Mononuclear cell (primary cell): ENCODE data around the gene CRAT. TPM values are rescaled to one million over a fixed set of nuclear protein-coding genes. Genes with fewer than 3 reads are reported as not detected.

Experiments
- H3K27me3 ChIP-seq: 2 replicates; pipeline ENCODE4 v1.6.0; 2011; ENCODE audit warnings: low read length, control low read depth; ENCODE audit not compliant: insufficient read depth
- H3K4me1 ChIP-seq: 2 replicates; pipeline ENCODE4 v1.5.1; 2011; ENCODE audit warnings: mild to moderate bottlenecking, low read length, control low read depth; ENCODE audit not compliant: insufficient read depth
- H3K4me3 ChIP-seq: 2 replicates; pipeline ENCODE4 v1.5.1; 2011; ENCODE audit warnings: mild to moderate bottlenecking, low read length, moderate library complexity
- H3K9me3 ChIP-seq: 2 replicates; pipeline ENCODE4 v1.5.1; 2011; ENCODE audit warnings: low read depth, mild to moderate bottlenecking, control low read depth, low read length
- total RNA-seq: library from RNA; depleted of rRNA; stranded (reverse); fragments of >200 nt; gene quantifications from one replicate; pipeline ENCODE4 v1.2.3, GENCODE V29; 2012

CRAT gene
- total RNA-seq, 1 donor = 11.6 TPM

GRCh38 chr9:129094387-129095169, 16.0 kb downstream of the CRAT start:
- Histone ChIP-seq H3K4me3 (no peak overlapping the region), H3K27me3 (no peaks in the 10 kb centered on the region), H3K9me3 (no peaks in the 10 kb centered on the region), H3K4me1 (no peaks in the 10 kb centered on the region)

- Histone ChIP-seq H3K4me1 (no peaks in the 10 kb centered on the region), H3K9me3 (no peaks in the 10 kb centered on the region), H3K27me3 (no peaks in the 10 kb centered on the region)
These were observed 16.8 kb downstream of the CRAT start for GRCh38 chr9:129093602-129094386.

DNA sequence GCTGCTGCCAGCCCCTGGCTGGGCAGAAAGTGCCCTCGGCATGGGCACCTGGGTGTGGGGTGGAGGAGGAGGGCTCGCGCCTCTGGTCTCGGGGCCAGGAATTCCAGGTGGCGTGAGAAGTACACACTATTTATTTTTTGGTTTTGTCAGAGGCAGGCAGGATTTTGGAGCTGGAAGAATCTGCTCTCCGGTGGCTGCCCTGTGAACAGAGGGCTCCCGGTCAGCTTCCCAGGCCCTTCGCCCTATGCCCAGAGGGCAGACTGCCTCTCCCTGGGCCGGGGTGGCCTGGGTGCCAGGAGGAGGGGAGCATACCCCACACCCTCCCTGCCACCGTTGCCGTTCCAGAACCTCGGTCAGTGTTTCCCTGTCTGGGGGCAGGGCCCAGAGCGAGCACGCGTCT, 21.3 kb downstream of the CRAT start:
- H3K27me3 ChIP-seq = no peaks in the 10 kb centered on the region
- H3K4me3 ChIP-seq = no peak overlapping the region
- H3K4me1 ChIP-seq = no peaks in the 10 kb centered on the region
- H3K9me3 ChIP-seq = no peaks in the 10 kb centered on the region

More at GRCh38 chr9:129093602-129094386, 16.8 kb downstream of the CRAT start:
- no peak overlapping the region for H3K4me3 ChIP-seq

DNA sequence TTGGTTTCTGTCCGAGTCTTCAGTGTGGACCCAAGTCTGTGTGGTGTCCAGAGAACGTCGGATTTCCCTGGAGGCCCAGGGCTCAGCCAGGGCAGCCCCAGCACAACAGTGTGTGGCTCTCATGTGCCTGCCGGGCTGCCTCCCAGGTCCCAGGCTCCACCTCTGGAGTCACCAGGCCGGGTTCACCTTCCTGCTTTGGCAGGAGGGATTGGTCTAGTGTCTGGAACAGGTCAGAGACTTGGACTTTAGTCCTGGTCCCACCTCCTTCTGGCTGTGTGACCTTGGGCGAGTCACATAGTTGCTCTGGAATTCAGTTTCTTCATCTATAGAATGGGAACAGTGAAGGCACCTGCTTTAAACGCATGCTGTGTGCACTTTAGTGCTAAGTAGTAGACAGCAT, 26.5 kb downstream of the CRAT start:
- Histone ChIP-seq H3K4me3 (no peak overlapping the region), H3K4me1 (peaks cover 22% of the 10 kb centered on the region), H3K27me3 (no peaks in the 10 kb centered on the region), H3K9me3 (no peaks in the 10 kb centered on the region)

GRCh38 chr9:129081388-129081904, 29.1 kb downstream of the CRAT start:
- H3K4me3 ChIP-seq = peak overlapping the region; percentile 62
- H3K9me3 ChIP-seq = no peaks in the 10 kb centered on the region
- H3K4me1 ChIP-seq = peaks cover 22% of the 10 kb centered on the region
- no peaks in the 10 kb centered on the region for H3K27me3 ChIP-seq

DNA sequence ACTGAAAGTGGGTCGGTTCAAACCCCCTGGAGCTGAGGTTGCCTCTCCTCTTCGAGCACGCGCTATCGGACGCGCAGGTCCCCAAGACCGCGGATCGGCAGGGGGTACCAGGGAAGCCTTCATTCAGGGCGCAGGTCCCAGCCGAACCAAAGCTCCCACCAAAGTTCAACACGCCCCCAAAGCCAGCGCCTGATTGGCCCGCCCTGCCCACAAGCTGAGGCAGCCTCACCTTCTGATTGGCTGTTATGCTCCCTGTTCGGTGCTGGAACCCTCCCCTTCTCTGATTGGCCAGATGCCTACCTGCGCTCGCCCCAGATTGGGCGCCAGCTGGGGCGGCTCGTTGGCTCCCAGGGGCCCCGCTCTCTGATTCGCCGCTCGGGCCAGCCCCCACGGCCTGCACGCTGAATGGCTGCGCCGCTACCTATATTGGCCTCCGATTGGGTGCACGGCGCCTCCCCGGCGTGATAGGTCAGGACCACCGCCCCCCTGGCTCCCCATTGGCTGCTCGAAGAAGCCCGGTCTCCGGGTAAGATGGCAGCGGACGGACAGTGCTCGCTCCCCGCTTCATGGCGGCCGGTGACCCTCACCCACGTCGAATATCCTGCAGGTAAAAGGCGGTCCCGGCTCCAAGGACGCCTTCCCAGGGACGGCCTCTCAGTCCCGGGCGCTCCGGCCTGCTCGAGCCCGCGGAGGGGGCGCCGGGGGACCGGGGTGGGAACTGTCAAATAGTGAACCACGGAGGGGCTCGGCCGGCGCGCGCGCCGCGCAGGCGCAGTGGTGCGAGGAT, 29.8 kb downstream of the CRAT start, which contains the start of gene DOLPP1:
Gene DOLPP1 (plus strand): TSS at position 511 of the 787 bp plus-strand sequence. CDS start 21 bp downstream, at position 532.
- peaks cover 22% of the 10 kb centered on the region for H3K4me1 ChIP-seq
- H3K27me3 ChIP-seq = no peaks in the 10 kb centered on the region
- peak within 1 kb of the TSS; percentile 66 for H3K4me3 ChIP-seq
- no peaks in the 10 kb centered on the region for H3K9me3 ChIP-seq

GRCh38 chr9:129080298-129080600, 30.3 kb downstream of the CRAT start:
- Histone ChIP-seq H3K4me1 (peaks cover 22% of the 10 kb centered on the region), H3K27me3 (no peaks in the 10 kb centered on the region), H3K9me3 (no peaks in the 10 kb centered on the region), H3K4me3 (peak overlapping the region; percentile 66)

DNA sequence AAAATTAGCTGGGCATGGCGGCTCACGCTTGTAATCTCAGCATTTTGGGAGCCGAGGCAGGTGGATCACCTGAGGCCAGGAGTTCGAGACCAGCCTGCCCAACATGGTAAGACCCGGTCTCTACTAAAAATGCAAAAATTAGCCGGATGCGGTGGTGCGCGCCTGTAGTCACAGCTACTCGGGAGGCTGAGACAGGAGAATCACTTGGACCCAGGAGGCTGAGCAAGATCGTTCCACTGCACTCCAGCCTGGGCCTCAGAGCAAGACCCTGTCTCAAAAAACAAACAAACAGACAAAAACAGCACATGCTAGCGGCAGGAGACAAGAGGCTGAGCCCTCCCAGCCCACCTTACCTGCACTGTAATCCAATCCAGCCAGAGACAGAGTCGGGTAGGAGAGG, 30.8 kb downstream of the CRAT start:
- no peaks in the 10 kb centered on the region for H3K9me3 ChIP-seq
- peaks cover 22% of the 10 kb centered on the region for H3K4me1 ChIP-seq
- H3K4me3 ChIP-seq = no peak overlapping the region
- no peaks in the 10 kb centered on the region for H3K27me3 ChIP-seq

DNA sequence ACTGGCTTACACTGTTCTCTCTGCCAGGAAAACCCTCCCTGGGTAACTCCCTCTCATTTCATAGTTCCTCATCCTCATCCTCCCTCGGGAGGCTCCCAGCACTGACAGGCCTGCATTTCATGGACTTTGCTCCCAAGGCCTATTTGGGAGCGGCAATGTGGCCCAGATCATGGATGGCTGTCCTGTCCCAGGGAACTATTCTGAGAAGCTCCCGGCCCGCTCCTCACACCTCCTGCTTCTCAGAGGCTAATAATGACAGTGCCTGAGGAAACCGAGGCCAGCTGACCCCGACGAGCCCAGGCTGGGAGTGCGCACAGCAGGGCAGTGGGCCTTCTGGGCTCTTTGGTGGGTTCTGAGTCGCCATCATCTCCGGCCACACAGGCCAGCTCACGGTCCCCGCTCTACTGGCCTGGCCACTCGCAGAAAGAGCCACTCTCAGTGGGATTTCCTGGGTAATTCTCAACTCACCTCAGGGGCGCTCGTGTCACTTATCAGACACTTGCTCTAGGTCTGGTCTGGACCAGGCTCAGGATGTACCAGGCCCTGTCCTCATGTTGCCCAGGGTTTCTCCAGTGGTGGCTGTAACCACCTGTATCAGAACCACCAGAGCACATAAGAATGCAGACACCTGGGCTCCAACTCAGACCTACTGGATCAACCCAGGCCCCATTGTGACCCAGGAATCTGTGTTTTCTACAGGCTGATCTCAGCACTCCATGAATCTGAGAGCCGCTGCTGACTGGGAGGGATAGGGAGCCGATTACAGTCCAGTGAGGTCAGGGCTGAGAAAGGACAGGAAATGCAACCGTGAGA, 31.7 kb downstream of the CRAT start:
- H3K4me3 ChIP-seq = no peak overlapping the region
- peaks cover 22% of the 10 kb centered on the region for H3K4me1 ChIP-seq

DNA sequence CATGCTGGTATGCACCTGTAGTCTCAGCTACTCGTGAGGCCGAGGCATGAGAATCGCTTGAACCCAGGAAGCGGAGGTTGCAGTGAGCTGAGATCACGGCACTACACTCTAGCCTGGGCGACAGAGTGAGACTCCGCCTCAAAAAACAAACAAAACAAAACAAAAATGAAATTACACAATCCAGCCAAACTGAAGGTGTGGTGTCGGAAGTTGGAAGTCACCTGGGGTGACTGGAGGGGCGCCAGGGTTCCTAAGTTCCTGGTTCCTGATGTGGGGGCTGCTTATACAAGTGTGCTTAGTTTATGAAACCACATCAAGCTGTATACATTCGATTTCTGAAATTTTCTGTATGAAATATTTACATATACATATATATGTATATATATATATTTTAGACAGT, 33.4 kb downstream of the CRAT start:
- no peaks in the 10 kb centered on the region for H3K27me3 ChIP-seq
- H3K4me1 ChIP-seq = peaks cover 16% of the 10 kb centered on the region
- H3K9me3 ChIP-seq = no peaks in the 10 kb centered on the region
- H3K4me3 ChIP-seq = no peak overlapping the region

More for the DNA sequence above, 31.7 kb downstream of the CRAT start:
- Histone ChIP-seq H3K9me3 (no peaks in the 10 kb centered on the region), H3K27me3 (no peaks in the 10 kb centered on the region)

DNA sequence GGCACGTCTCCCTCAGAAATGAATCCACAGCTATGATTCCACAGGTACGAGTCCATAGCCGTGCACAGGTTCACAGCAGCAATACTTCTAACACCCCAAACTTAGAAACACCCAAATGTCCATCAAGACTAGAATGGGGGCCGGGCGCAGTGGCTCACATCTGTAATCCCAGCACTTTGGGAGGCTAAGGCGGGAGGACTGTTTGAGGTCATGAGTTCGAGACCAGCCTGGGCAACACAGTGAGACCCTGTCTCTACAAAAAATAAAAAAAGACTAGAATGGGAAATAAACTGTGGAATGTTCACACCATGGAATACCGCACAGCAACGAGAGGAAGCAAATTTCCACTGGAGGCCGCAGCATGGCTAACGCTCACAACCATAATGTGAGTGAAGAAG, 34.0 kb downstream of the CRAT start:
- no peak overlapping the region for H3K4me3 ChIP-seq
- peaks cover 10% of the 10 kb centered on the region for H3K4me1 ChIP-seq
- no peaks in the 10 kb centered on the region for H3K9me3 ChIP-seq

GRCh38 chr9:129075996-129076639, 34.5 kb downstream of the CRAT start:
- Histone ChIP-seq H3K4me3 (no peak overlapping the region), H3K4me1 (peaks cover 7% of the 10 kb centered on the region), H3K27me3 (no peaks in the 10 kb centered on the region), H3K9me3 (no peaks in the 10 kb centered on the region)

More for the DNA sequence above, 34.0 kb downstream of the CRAT start:
- H3K27me3 ChIP-seq = no peaks in the 10 kb centered on the region

- Histone ChIP-seq H3K4me1 (peaks cover 16% of the 10 kb centered on the region), H3K4me3 (no peak overlapping the region), H3K9me3 (no peaks in the 10 kb centered on the region), H3K27me3 (no peaks in the 10 kb centered on the region)
These were observed 36.5 kb downstream of the CRAT start for GRCh38 chr9:129074106-129074505.

GRCh38 chr9:129073404-129073803, 37.2 kb downstream of the CRAT start:
- Histone ChIP-seq H3K4me1 (peaks cover 23% of the 10 kb centered on the region), H3K27me3 (no peaks in the 10 kb centered on the region), H3K9me3 (no peaks in the 10 kb centered on the region), H3K4me3 (no peak overlapping the region)
